GM20000 (cell line): ENCODE measurements around the gene SAT1.
A peak's percentile ranks its signal among the peaks of the same experiment; 100 is the strongest.

Source experiments
- DNase-seq: peaks from one replicate; pipeline ENCODE4 v3.0.0; 2012; ENCODE audit warnings: low spot score
- CTCF ChIP-seq: IDR thresholded peaks from 2 replicates; pipeline ENCODE4 v1.5.1; 2012; ENCODE audit warnings: mild to moderate bottlenecking, control low read depth; ENCODE audit errors: extremely low read depth, missing control alignments

Gene SAT1

GRCh38 chrX:23779025-23779424 is 3.9 kb upstream of the SAT1 start:
- DNase-seq, result no peak
- TF ChIP-seq CTCF, result no peak

- no peak for TF ChIP-seq CTCF
- no peak for DNase-seq
Observed at GRCh38 chrX:23782455-23782854, 518 bp upstream of the SAT1 start.

- no peak for TF ChIP-seq CTCF
- DNase-seq, result no peak
Observed at GRCh38 chrX:23783589-23784469, 856 bp downstream of the SAT1 start.

GRCh38 chrX:23784470-23785331 is 1.7 kb downstream of the SAT1 start:
- peak; percentile 14 for DNase-seq
- no peak for TF ChIP-seq CTCF

GRCh38 chrX:23785580-23785979 is 2.6 kb downstream of the SAT1 start:
- no peak for TF ChIP-seq CTCF

GRCh38 chrX:23786268-23786815 is 3.4 kb downstream of the SAT1 start:
- no peak for TF ChIP-seq CTCF
- DNase-seq, result no peak

More at GRCh38 chrX:23785580-23785979, 2.6 kb downstream of the SAT1 start:
- no peak for DNase-seq

GRCh38 chrX:23787745-23788118 is 4.8 kb downstream of the SAT1 start:
- DNase-seq, result no peak
- no peak for TF ChIP-seq CTCF
